ENCODE data around the gene ZNF155.

DNA sequence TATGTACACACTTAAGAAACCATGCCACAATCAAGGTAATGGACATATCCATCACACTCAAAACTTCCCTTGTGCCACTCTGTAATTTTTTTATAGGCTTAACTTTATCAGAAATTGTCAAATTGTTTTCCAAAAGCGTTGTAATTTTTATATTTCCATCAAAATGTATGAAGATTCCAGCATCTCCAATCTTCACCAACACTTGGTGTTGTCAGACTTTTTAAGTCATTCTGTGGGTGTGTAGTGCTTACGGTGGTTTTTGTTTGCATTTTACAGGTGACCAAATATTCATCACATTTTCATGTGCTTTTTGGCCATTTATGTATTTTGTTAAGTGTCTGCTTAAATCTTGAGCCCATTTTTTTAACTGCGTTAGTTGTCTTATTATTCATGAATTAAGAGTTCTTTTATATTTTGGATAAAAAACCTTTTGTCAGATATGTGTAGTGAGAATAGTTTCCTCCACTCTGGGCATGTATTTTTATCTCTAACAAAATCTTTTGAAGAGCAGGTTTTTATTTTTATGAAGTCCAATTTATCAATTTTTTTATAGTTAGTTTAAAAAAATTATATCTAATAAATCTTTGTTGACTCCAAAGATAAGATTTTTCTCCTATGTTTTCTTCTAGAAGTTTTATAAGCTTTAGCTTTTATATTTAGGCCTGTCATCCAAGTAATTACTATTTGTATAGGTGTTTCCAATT is 44.3 kb upstream of the ZNF155 start:
- TF ChIP-seq CTCF (IDR thresholded peaks at IDR 0.05) (no peak), SMC3 (IDR thresholded peaks at IDR 0.05; ENCODE audit: low read depth, low read length) (no peak), RXRA (IDR thresholded peaks at IDR 0.05; ENCODE audit: borderline replicate concordance, low read depth) (no peak), ZBTB33 (IDR thresholded peaks at IDR 0.05; ENCODE audit: borderline replicate concordance, low read depth) (no peak), TAF1 (IDR thresholded peaks at IDR 0.05; ENCODE audit: borderline replicate concordance, low read depth, low read length) (no peak)

Data from SK-N-SH (cell line).